Measurements from ENCODE around the gene CCDC102A. TPM values are rescaled to one million over a fixed set of nuclear protein-coding genes. Genes with fewer than 3 reads are reported as not detected.

CCDC102A gene
- total RNA-seq, 1 donor from 2014 or later = 11.3 TPM

DNA sequence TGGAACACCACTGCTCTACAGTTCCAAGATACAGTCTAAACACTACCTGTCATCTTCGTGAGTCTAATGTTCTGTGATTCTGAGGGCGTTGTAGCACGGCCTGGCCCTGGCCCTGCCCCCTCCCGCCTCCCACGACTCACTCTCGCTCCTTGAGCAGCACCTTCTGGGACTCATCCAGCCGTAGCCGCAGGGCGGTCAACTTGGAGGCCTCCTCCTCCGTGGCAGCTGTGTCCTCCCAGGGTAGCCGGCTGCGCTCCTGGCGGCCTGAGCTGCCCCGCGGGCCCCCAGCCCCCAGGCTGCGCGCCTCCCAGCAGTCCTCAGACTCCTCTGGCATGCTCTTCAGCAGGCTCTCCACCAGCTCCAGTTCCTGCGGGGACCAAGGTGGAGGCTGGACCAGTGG is 10.6 kb downstream of the CCDC102A start:
- peaks cover 14% of the 10 kb centered on the region for H3K4me1 ChIP-seq
- ATAC-seq (peak; percentile 57), DNase-seq (no peak)
- no peaks in the 10 kb centered on the region for H3K36me3 ChIP-seq
- H3K9me3 ChIP-seq = no peaks in the 10 kb centered on the region
- no peaks in the 10 kb centered on the region for H3K27me3 ChIP-seq
- intact Hi-C loops (cut with DNase I) = no loop called here
- H3K27ac ChIP-seq = no peak overlapping the region
- TF ChIP-seq, protein P1, sequence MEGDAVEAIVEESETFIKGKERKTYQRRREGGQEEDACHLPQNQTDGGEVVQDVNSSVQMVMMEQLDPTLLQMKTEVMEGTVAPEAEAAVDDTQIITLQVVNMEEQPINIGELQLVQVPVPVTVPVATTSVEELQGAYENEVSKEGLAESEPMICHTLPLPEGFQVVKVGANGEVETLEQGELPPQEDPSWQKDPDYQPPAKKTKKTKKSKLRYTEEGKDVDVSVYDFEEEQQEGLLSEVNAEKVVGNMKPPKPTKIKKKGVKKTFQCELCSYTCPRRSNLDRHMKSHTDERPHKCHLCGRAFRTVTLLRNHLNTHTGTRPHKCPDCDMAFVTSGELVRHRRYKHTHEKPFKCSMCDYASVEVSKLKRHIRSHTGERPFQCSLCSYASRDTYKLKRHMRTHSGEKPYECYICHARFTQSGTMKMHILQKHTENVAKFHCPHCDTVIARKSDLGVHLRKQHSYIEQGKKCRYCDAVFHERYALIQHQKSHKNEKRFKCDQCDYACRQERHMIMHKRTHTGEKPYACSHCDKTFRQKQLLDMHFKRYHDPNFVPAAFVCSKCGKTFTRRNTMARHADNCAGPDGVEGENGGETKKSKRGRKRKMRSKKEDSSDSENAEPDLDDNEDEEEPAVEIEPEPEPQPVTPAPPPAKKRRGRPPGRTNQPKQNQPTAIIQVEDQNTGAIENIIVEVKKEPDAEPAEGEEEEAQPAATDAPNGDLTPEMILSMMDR (IDR thresholded peaks at IDR 0.05) = no peak
- no peak overlapping the region for H3K4me3 ChIP-seq

GRCh38 chr16:57522960-57523359 is 13.4 kb downstream of the CCDC102A start:
- Histone ChIP-seq H3K36me3 (no peaks in the 10 kb centered on the region), H3K27ac (no peak overlapping the region), H3K4me3 (no peak overlapping the region), H3K9me3 (no peaks in the 10 kb centered on the region), H3K27me3 (no peaks in the 10 kb centered on the region), H3K4me1 (peaks cover 6% of the 10 kb centered on the region)
- no peak for DNase-seq
- intact Hi-C loops (cut with DNase I) = no loop called here
- no peak for ATAC-seq
- TF ChIP-seq, protein P1 (IDR thresholded peaks at IDR 0.05) = no peak

DNA sequence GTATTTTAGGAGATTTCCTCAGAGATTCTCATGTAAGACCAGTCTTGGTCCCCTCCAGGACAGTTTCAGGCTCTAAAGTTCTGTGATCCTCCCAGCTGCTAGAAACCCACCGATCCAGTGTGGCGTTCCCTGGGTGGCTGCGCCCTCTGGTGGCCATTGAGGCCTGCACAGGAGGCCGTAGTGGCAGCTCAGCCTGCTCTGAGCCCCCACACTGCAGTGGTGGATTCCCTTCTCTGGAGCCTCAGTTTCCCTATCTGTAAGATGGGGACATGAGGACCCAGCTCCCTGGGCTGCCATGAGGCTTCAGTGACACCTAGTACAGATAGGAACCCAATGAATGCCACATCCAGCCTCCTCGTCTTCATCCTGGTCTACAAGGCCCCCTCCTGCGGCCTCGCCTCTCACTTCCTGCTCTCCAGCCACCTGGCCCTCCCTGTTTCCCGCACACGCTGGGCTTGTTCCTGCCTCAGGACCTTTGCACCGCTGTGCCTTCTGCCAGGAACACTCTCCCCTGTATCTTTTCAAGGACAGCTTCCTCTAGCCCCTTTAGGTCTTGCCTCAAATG is 16.5 kb downstream of the CCDC102A start:
- DNase-seq = peak; percentile 89
- ATAC-seq = peak; percentile 88
- intact Hi-C loops (cut with DNase I) = loop anchor here (5.0 kb wide), 1 partner anchor 43 kb away; no protein-coding TSS in a partner anchor
- Histone ChIP-seq H3K27ac (no peak overlapping the region), H3K36me3 (no peaks in the 10 kb centered on the region), H3K4me1 (peaks cover 11% of the 10 kb centered on the region), H3K27me3 (no peaks in the 10 kb centered on the region), H3K4me3 (no peak overlapping the region), H3K9me3 (no peaks in the 10 kb centered on the region)
- TF ChIP-seq, protein P1 (IDR thresholded peaks at IDR 0.05) = peak; percentile 98

DNA sequence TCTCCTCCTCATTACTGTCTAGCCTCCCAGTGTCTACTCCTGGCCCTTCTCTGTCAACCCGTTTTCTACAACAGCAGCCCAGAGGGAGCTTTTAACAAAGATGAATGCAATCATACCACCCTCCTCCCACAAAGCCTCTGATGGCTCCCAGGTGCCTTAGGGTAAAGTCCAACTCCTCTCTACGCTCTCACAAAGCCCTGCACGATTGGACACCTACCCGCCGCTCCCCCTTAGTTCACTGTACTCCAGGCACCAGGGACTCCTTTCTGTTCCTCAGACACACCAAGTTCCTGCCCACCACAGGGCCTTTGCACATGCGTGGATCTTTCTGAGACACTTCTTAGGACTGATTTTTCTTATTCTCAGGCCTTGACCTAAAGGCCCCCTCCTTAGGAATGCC is 17.4 kb downstream of the CCDC102A start:
- Histone ChIP-seq H3K27ac (no peak overlapping the region), H3K36me3 (no peaks in the 10 kb centered on the region), H3K4me3 (no peak overlapping the region), H3K9me3 (no peaks in the 10 kb centered on the region), H3K27me3 (no peaks in the 10 kb centered on the region), H3K4me1 (peaks cover 19% of the 10 kb centered on the region)
- no peak for DNase-seq
- no peak for ATAC-seq
- TF ChIP-seq, protein P1 (IDR thresholded peaks at IDR 0.05) = no peak
- intact Hi-C loops (cut with DNase I) = loop anchor here (5.0 kb wide), 1 partner anchor 42 kb away; no protein-coding TSS in a partner anchor

DNA sequence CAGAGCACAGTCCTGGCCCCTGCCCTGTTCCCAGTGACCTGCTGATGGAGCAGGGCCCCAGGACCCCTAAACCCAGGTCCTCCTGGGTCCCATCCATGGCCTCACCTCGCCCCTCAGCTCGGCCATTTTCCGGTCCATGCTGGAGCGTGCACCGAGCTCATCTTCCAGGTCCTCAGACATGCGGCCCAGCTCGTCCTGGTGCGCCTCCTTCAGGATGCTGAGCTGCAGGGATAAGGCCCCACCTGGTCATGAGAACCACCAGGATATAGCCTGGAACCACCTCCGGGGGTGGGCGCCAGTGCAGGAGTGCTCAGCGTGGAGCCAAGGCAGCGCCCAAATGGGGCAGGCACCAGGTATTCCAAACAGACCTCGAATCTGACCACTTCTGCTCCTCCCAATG is 17.9 kb downstream of the CCDC102A start:
- TF ChIP-seq, protein P1 (IDR thresholded peaks at IDR 0.05) = no peak
- no peak overlapping the region for H3K27ac ChIP-seq
- H3K4me3 ChIP-seq = no peak overlapping the region
- ATAC-seq (no peak), DNase-seq (no peak)
- no peaks in the 10 kb centered on the region for H3K27me3 ChIP-seq
- no peaks in the 10 kb centered on the region for H3K9me3 ChIP-seq
- peaks cover 22% of the 10 kb centered on the region for H3K4me1 ChIP-seq
- H3K36me3 ChIP-seq = no peaks in the 10 kb centered on the region
- intact Hi-C loops (cut with DNase I) = loop anchor here (5.0 kb wide), 1 partner anchor 41 kb away; no protein-coding TSS in a partner anchor

Data from upper lobe of right lung (tissue), 1 donor.